GM21576 (cell line): ENCODE data around the gene HORMAD2.

Source experiments
- ATAC-seq: cut with Tn5 transposase; IDR thresholded peaks from one replicate; pipeline ENCODE4 v1.9.1; 2021; ENCODE audit warnings: mild to moderate bottlenecking, moderate library complexity; ENCODE audit not compliant: unreplicated experiment

The HORMAD2 gene

GRCh38 chr22:30159561-30160353, 79.5 kb downstream of the HORMAD2 start:
- ATAC-seq = no peak

- ATAC-seq = no peak
These were observed 80.8 kb downstream of the HORMAD2 start for GRCh38 chr22:30161051-30161469.

GRCh38 chr22:30167296-30167695, 87.0 kb downstream of the HORMAD2 start:
- no peak for ATAC-seq

GRCh38 chr22:30167734-30168133, 87.5 kb downstream of the HORMAD2 start:
- no peak for ATAC-seq

- ATAC-seq = no peak
These were observed 88.7 kb downstream of the HORMAD2 start for GRCh38 chr22:30169002-30169401.

- ATAC-seq = no peak
These were observed 89.9 kb downstream of the HORMAD2 start for GRCh38 chr22:30170129-30170528.

- ATAC-seq = no peak
These were observed 90.7 kb downstream of the HORMAD2 start for GRCh38 chr22:30171008-30171407.

GRCh38 chr22:30175690-30176288, 95.5 kb downstream of the HORMAD2 start:
- ATAC-seq = no peak

- ATAC-seq = no peak
These were observed 96.2 kb downstream of the HORMAD2 start for GRCh38 chr22:30176431-30176830.

GRCh38 chr22:30178181-30179126, 98.2 kb downstream of the HORMAD2 start:
- no peak for ATAC-seq

GRCh38 chr22:30180616-30181015, 100.4 kb downstream of the HORMAD2 start:
- ATAC-seq = no peak

GRCh38 chr22:30181459-30182349, 101.4 kb downstream of the HORMAD2 start:
- no peak for ATAC-seq

- ATAC-seq = no peak
These were observed 102.1 kb downstream of the HORMAD2 start for GRCh38 chr22:30182350-30182745.

GRCh38 chr22:30182815-30183214, 102.6 kb downstream of the HORMAD2 start:
- ATAC-seq = no peak

GRCh38 chr22:30183271-30183670, 103.0 kb downstream of the HORMAD2 start:
- no peak for ATAC-seq

- ATAC-seq = no peak
These were observed 103.6 kb downstream of the HORMAD2 start for GRCh38 chr22:30183861-30184278.

GRCh38 chr22:30185129-30185528, 104.9 kb downstream of the HORMAD2 start:
- ATAC-seq = no peak

- no peak for ATAC-seq
These were observed 105.3 kb downstream of the HORMAD2 start for GRCh38 chr22:30185549-30185948.

GRCh38 chr22:30186041-30186440, 105.8 kb downstream of the HORMAD2 start:
- no peak for ATAC-seq

GRCh38 chr22:30186510-30186909, 106.2 kb downstream of the HORMAD2 start:
- no peak for ATAC-seq
